GM19455 (cell line): ENCODE results near the gene GLI2.

Experiments
- ATAC-seq: cut with Tn5 transposase; IDR thresholded peaks from one replicate; pipeline ENCODE4 v1.9.1; 2021; ENCODE audit not compliant: unreplicated experiment

GLI2 gene

GRCh38 chr2:120737340-120738101, 1.9 kb downstream of the GLI2 start:
- no peak for ATAC-seq

DNA sequence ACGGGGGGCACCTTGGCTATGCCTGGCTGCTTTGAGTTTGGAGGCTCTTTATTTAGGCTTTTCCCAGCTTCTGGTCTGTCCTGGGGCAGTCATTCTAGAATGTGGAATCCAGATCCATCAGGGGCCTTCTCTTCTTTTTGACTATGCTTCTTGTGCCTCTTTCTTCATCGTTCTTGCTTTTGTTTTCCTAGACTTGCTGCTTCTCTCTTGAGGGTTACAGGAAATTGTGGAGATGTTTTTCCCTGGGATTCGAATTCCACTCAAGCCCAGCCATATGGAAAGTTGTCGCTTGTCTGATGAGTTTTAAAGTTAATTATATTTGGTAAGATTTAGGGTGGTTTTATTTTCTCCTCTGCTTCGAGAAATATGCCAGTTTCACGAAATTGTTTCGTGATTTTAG, 2.4 kb downstream of the GLI2 start:
- ATAC-seq: no peak

DNA sequence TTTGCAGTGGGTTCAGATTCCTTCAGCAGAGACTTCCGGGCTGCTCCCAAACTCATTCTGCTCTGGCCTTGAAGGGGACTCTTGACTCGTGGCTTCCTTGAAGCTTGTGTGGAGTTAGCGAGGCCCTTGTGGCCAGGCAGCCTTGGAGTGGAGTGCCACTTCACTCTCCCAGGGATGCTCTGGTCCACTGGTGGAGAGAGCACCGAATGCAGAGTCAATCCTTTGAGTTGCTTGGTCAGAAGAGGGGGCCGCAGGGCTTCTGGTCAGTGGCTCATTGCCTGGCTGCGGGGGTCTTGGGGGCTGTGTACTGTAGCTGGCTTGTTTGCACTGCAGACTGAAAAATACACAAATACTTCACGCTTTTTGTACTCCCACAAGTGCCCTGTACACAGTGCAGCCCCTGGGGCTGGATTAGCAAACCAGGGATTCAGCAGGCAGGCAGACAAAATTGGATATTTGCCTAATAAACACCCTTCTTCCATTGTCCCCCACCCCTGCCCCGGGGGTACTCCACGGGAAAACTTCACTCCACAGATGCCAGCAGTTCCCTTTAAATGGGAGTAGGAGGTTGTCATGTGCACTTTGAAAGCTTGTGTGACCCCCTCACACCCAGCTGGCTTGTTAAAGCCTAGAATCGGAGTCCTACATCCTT, 3.2 kb downstream of the GLI2 start:
- no peak for ATAC-seq

DNA sequence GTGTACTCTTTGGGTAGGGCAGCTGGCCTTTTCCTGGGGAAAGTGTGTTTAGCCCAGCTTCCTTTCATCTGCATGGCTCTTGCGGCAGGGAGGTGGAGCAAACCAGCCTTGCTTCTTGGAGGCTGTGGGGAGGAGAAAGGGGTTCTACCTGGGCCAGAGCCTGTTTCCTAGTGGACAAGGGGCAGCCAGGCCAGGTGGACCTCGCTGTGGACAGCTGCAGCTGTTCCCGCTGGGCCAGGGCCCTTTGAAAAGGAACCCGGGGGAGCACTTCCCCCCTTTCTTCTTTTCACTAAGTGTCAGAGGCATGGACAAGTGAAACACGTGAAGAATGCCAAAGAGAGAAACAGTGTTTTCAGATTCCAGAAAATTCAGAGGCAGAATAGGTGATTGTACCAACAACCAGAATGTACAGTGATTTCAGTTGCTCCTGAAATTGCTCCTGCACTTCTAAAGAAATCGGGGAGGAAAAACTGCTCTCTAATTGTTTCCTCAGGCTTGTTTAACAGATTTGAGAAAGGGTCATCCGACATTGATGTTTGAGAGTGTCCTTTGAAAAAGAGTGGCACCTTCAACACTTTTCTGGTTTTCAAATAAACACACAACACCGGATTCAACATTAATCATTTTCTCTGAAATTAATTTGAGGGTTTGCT, 3.9 kb downstream of the GLI2 start:
- ATAC-seq: no peak

DNA sequence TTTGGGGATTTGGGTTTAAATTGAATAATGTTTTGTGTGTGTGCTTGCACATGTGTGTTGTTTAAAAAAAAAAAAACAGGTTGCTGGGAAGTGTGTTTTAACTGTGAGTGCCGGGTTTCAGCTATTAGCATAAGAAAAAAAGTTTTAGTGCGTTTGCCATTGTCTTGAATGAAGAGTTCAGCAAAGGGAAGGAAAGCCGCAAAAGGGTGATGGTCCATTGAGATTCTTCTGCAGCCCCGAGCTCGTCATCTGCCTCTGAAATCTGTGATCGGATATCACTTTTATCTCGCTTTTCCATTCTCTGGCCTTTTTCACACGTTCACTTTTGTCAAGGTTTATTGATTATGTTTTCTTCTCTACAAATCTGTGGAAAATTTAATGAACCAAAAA, 4.7 kb downstream of the GLI2 start:
- no peak for ATAC-seq

- ATAC-seq: no peak
Measured at GRCh38 chr2:120740765-120741524, 5.3 kb downstream of the GLI2 start.

DNA sequence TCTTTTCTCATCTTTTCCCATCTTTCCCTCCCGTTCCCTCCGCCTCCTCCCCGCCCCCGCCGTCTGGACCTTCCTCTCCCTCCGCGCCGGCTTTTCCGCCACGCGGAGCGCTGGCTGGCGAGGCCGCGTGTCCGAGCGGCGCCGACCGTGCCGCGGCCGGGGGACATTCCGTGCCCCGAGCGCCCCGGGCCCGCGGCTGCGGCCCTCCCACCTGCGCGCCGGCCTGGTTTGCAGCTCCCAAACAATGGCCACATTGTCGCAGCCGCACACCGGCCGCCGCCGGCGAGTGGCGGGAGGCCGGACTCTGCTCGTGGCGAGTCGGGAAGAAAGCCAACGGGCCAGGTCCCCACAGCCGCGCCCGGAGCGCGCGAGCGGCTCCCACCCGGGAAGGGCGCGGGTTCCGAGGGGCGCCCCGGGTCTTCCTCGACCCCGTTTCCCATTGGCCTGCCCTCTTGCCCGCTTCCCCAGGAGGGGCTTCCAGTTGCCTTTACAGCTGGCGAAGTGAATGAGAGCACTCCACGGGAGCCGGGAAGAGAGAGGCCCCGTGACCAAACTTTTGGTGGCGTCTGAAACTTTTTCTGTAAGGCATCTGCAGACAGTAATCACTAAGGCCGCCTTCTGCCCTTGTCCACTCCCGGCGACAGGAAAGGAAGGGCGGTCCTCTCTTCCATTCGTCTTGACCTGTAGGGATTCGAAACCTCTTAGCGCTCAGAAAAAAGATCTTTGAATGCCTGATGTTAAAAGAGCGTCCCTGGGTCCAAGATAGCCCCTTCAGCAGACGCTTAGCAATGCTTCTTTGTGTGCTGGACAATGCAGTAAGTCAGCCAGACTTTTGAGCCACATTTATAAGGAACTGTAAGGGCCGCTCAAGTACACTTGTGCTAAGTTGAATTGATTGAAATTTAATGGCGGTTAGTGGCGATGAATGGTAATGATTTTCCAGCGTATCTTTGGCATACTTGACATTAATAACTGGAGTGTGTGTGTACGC, 6.2 kb downstream of the GLI2 start:
- no peak for ATAC-seq

DNA sequence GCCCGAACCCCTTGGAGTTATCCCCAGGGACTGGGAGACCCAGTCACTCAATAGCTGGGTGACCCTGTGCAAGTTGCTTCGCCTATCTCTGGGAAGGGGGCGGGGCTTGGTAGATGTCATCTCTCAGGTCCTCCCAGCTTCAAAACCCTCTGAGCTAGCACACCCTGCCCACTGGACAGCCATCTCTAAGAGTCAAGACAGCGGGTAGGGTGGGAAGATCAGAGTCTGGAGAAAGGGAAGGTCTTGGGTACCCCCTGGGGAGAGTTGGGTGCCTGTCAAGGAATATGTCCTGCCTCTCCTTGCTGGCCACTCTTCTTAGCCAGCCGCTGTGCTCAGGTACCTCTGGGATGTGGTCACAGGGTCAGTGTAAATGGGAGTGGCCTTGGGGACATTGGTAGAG, 8.0 kb downstream of the GLI2 start:
- ATAC-seq: no peak

GRCh38 chr2:120744817-120745216, 9.1 kb downstream of the GLI2 start:
- ATAC-seq: no peak

DNA sequence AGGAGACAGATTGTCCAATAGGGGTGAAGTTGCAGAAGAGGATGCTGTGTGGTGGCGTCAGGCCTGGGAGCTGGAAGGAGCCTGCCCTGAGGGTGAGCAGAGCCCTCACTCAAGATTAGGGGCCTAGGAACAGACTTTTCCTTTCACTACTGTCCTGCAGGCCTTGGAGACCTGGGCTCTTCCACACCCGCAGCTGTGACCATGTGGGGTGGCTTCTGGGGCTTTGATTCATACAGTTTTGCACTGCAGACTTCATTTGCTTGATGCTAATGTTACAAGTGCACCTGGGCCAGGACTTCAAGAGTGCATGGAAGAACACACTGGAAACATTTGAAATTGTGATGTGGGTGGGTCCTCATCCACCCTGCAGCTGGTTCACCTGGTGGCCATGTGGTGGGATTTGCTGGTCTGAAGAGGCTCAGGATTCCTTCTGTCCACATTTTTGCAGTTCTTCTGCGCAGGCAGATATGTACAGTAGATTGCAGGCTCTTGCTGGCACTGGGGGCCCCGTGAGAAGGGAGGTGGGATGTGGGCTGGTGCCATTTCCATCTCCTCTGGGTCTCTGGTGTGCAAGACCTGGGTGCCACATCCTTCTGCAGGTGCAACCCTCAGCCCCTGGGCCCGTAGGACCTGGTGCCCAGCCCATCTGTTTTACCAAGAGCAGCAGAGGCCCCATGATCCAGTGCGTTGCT, 9.9 kb downstream of the GLI2 start:
- ATAC-seq: no peak

- no peak for ATAC-seq
Measured at GRCh38 chr2:120746144-120746543, 10.5 kb downstream of the GLI2 start.

DNA sequence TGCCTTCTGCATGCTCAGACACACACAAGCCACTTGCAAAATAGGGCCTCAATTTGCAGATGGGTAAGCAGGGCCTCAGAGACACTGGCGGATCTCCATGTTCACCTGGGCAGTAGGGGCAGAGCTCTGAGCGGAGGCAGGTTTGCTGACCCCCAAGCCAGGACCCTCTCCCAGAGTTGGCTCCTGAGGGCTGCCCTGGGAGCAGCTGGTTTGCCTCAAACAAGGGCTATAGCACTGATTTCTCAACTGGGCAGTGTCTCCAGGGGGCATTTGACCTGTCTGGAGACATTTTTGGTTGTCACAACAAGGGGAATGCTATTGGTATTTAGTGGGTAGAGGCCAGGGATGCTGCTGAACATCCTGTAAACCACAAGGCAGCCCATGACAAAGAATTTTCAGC, 11.6 kb downstream of the GLI2 start:
- ATAC-seq: no peak

DNA sequence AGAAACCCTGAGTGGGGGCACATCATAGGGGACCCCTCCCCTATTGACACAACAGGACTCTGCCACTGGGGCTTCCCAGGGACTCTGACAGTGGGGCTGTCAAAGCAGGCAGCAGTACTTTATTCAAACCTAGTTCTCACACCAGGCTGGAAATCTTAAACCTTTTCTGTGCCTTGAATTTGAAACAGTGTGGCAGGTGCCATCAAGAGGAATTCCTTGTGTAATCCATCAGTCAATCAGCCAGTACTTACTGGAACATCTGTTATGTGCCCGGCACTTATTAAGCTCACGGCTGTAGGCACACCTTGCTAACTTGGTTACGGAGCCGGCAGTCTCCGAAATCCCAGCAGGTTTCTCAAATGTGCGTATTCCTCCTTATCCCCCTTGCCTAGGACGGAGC, 12.0 kb downstream of the GLI2 start:
- no peak for ATAC-seq

DNA sequence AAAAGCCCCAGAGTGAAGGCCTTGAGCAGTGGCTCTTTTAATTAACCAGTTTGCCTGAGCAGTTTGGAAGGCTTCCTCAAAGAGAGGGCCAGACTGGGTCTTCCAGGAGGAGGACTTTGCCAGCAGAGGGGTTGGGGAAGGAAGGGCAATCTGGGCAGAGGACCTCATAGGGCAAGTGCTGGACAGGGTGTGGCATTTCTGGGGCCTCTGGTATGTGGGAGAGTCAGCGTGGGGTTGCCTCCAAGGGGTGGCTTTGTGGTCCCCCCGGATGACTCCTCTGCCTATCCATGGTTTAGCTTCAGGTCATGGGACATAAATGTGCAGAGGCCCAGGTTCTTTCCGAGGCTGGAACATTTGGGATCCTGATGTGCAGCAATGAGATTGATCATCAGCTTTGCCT, 12.6 kb downstream of the GLI2 start:
- no peak for ATAC-seq

DNA sequence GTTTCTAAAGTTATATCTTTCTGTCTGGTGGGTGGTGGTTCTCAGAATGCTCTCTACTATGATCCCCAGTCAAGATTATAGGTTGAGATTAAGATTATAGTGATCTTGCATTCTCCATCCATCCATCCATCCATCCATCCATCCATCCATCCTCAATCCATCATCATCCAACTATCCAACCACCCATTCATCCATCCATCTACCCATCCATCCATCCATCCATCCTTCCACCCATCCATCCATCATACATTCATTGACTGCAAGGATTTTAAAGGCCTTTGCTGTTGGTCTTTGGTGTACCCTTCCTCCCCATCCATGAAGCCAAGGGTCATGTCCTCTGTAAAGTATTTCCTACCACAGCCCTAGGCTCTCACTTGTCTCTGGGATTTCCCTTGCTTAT, 13.1 kb downstream of the GLI2 start:
- no peak for ATAC-seq

DNA sequence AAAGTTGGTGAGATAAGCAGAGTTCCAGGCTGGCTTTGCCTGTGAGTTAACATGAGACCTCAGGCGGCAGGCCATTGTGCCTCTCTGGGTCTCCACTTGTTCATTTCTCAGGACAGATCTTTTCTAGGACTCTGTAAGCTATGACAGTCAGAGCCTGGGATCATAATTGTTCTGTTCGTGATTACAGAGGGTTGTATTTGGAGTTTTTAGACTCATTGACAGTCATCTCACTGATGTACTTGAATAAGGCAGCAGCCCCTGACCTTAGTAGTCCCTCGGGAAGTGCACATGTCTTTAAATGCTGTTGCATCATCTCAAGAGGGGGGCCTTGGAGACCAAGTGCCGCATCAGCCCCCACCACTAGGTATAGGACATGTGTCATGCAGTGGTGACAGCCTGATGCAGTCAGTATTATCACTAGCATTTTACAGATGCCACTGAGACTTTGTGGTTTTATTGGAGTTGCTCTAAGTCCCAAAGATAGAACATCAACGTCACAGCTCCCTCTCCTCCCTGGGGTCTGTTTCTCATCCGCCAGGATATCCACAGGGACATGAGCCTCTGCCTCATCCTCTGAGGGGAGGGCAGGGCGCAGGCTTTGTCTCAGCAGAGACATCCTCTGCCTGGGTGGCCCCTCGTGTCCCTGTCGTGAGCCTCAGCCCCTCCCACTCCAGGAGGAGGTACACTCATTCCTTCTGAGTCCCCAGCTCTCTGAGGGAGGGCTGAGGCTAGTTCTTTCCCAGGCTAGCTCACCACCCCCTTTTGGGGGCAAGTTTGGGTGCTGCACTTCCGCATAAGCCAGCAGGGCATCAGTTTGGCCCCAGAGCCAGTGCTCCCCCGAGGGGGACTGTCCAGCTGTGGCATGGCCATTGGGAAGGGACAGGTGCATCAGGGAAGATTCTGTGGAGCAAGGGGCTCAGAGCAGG, 14.1 kb downstream of the GLI2 start:
- ATAC-seq: no peak

- ATAC-seq: no peak
Measured at GRCh38 chr2:120750488-120751210, 15.0 kb downstream of the GLI2 start.

DNA sequence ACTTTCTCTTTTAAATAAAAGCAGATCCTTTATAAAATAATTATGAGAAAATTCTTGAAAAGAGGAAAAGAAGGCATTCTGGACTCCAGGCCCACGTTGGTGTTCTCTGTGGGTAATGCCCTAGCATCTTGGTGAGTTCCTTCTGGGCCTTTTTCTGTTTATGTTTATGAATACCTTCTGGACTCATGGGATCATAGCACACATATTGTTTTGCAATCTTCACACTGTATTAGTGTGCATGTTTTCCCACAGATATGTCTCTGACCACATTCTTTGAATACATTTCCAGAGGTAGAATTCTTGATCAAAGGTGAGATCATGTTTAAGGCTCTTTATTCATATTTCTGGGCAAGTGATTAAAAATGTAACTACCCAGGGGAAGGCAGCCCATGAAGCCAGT, 15.9 kb downstream of the GLI2 start:
- ATAC-seq: no peak
